Measurements from ENCODE around the gene TNK1. TPM values are rescaled to one million over a fixed set of nuclear protein-coding genes. Genes with fewer than 3 reads are reported as not detected.

TNK1 gene
- total RNA-seq: 0.37 and 0.57 TPM in 2 replicates

DNA sequence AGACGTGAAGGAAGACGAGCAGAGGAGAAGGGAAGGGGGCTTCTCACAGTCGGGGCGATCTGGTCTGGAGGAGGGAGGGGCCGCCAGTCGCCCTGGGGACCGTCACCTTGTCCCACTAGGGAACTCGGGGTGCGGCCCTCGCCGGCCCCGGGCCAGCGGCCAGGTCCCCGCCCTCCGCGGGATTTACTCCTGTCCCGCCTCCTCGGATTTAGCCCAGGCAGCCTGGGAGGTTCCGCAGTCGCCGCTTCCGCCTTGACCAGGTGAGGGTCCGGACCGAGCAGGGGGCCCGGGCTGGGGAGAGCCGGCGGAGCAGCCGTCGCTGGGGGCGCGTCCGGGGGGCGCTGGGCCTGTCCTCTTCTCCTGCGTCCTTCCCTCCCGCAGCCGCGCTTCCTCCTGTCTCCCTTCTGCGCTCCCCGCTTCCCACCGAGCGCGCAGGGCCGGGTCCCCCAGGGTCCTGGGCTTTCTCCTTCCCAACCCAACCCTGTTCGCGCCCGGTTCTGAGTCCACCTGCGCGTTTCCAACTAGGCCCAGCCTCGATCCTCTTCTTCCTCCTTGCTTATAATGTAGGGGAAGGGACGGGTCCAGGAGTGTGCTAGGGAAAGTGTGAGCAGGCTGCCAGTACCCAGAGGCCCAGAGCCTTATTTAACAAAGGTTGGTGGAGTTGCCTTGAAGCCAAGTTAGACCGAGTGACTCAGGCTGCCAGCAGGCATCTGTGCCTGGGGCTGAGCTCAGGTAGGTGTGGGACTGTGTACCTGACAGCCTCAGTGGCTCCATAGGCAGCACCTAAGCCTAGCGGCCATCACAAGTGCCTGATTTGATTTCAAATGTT is at the start of gene TNK1:
Gene TNK1 (plus strand): TSS at position 235 of the 829 bp plus-strand sequence. CDS start 1,838 bp downstream, outside the sequence.

DNA sequence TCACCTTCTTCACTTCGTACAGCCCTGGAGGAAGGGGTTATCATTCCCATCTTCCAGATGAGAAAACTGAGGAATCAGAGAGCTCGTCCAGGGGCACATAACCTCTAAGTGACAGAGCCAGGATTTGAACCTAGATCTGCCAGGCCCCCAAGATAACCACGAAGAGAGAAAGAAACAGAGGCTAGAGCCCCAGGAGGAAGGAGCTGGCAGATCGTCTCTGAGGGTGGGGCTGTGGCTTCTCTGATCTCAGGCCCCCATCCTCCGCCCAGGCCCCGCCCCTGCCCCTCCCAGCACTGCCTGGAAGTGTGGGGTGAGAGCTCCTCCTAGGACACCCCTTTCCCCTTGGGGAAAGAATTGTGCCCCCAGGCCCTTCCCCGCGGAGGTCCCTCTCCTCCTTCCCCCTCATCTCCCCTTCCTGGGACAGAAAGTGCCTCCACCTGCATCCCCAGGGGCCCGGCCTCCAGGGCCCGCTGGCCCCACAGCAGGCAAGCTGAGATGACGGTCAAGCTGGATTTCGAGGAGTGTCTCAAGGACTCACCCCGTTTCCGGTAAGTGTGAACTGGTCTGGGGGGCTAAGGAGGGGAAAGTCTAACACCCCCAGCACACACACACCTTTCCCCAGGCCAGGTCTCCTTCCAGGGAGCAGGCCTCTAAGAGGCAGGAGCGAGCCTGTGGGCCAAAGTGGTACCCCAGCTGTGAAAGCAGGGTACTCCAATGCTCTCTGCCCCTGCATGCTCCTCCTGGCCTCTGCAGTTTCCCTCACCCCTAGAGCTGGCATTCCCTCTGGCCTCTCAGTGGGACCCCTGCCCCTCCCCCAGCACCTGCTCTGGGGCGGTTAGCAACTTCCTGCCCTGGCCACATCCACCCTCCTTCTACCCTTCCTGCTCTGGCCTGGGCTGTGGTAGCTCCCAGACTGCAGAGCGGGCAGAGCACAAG is 44.4 kb upstream of the TNK1 start, which contains the start of gene ACAP1:
Gene ACAP1 (plus strand): TSS at position 290 of the 936 bp plus-strand sequence. CDS start 206 bp downstream, at position 496.

GRCh38 chr17:7351665-7352502 is 29.0 kb upstream of the TNK1 start, which contains the start of gene KCTD11:
TSS of gene KCTD11 (plus strand) at chr17:7352162.

DNA sequence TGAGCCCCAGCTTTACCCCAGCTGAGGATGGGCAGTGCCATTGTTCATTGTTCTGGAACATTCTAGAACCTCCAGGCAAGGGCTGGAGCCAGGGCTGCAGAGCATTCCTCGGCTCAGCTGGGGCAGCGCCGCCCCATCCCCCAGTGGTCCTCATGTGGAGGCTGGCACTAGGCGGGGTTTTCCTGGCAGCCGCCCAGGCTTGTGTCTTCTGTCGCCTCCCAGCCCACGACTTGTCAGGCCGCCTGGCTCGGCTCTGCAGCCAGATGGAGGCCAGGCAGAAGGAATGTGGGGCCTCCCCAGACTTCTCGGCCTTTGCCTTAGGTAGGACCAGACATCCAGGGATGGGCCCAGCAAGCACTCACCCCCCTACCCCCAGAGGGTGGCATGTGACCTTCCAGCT is 25.8 kb upstream of the TNK1 start, which contains the start of gene TMEM95:
Gene TMEM95 (plus strand): TSS at position 104 of the 400 bp plus-strand sequence. CDS start 49 bp downstream, at position 153.

GRCh38 chr17:7394452-7395191 is 13.7 kb downstream of the TNK1 start, which contains the start of gene PLSCR3:
TSS of gene PLSCR3 (minus strand) at chr17:7394525. CDS start at chr17:7394110, 415 bp downstream.

GRCh38 chr17:7403977-7404736 is 23.3 kb downstream of the TNK1 start, which contains the start of gene TMEM256:
TSS of gene TMEM256 (minus strand) at chr17:7404097. CDS start at chr17:7404084, 13 bp downstream.

DNA sequence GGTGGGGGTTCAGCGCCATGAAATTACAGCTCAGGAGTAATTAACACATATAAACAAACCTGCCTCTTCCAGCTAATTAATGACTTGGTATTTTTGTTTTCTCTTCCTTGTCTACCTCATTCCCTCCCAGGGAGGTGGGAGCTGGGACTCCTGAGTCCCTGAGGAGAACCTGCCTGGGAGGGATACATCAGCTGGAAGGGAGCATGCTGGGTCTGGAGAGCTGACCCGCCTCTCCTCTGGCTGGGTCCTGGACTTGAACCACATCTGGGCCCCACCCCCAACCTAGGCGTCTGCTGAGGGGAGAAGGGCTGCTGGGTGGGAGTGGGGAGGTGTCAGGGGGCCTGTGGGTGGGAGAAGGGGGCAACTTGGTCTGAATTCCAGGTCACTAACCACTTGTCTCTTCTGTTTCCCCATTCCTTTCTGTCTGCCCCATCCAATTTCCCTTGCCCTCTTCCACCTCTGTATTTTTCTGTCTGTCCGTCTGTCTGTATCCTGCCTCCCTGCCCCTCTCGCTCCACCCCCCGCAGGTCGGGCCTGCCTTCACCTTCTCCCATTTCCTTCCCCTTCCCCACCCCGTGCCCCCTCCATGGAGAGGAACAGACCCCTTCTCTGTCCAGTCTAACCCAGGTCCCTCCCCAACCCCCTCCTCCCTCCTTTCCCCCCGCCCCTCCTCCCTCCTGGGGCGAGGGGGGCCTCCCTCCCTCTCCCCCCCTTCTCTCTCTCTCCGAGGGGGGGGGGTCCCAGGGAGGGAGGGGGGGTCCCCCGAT is 26.8 kb downstream of the TNK1 start, which contains the start of gene NLGN2:
Gene NLGN2 (plus strand): TSS at position 361 of the 767 bp plus-strand sequence. CDS start 411 bp downstream, outside the sequence.

DNA sequence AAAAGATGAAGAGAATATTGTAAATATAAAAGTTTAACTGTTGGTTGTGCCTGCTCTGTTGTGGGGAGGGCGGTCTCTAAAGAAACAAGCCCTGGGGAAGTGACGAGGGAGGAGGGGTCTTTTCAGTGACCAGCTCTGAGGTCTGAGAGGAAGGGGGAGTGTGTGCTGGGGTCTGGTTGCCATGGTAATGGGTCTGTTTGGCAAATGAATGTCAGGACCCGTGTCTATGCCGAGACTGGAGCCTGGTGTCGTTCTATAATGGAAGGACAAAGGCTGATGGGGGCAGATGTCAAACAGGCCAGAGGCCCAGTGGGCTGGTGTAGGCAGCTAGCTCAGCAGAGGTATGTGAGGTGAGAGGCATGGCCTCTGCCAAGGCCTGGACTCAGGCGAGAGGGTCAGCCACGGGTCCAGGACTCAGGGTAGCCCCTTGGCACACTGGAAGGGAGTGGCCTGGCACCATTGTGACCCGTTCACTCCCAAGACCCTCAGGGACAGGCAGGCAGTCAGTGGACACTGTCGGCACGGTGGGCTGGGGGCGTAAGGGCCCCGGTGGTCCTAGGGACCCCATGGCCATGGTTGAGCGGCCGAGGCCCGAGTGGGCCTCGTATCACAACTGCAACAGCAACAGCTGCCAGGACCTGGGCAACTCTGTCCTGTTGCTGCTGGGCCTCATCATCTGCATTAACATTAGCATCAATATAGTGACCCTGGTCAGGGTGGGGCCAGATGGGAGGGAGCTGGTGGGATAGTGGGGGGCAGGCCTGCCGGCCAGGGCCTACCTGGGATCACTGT is 39.1 kb downstream of the TNK1 start, which contains the start of gene SPEM1:
Gene SPEM1 (plus strand): TSS at position 506 of the 792 bp plus-strand sequence. CDS start 61 bp downstream, at position 567.

DNA sequence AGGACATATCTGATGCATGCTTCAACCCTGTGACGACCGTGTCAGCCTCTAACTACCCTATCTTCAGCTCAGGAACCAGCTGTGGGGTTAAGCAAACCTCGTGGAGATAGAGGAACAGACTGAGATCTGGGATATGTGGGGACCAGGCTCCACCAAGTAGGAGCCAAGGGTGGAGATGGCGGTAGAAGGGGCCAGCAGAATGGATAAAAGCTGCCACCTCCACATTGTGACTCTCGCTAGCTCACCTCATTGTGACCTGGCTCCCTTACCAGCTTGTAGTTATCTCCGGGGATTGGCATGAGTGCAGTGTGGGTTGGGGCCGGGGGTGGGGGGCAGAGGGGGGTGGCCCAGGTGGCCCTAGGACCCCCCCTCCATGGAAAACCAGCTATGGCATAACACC is 44.4 kb downstream of the TNK1 start, which contains the start of gene SPEM2:
Gene SPEM2 (plus strand): TSS at position 301 of the 400 bp plus-strand sequence. CDS start 73 bp downstream, at position 374.

DNA sequence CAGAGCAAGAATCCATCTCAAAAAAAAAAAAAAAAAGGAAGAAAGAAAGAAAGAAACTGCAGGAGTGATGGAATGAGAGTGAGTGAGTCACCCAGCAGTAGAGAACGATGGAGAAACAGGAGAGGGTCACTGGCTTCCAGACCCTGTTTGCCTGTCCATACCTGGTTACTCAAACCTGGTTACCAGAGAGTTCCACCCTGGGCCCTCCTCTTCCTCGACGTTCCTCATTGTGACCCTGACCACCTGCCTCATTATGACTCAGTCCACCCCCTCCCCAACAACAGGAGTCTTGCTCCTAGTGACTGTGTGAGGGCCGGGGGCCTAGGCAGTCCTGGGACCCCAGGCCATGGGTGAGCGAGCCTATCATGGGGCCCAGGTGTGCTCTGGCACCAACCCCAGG is 47.7 kb downstream of the TNK1 start, which contains the start of gene SPEM3:
Gene SPEM3 (plus strand): TSS at position 301 of the 400 bp plus-strand sequence. CDS start 46 bp downstream, at position 347.

Other genes starting within 250 kb of the TNK1 start
- gene ASGR1, start 201.7 kb upstream of the TNK1 start, total RNA-seq: 0.28 and 0.37 TPM in 2 replicates
- gene DLG4, start 161.3 kb upstream of the TNK1 start, total RNA-seq: 9.0 and 18.4 TPM in 2 replicates
- gene ACADVL, start 161.2 kb upstream of the TNK1 start, total RNA-seq: 227 and 290 TPM in 2 replicates
- 78.2 and 87.1 TPM in 2 replicates for gene DVL2, start 146.6 kb upstream of the TNK1 start, total RNA-seq
- 38.3 and 47.5 TPM in 2 replicates for gene PHF23, start 141.6 kb upstream of the TNK1 start, total RNA-seq
- gene GABARAP, start 138.6 kb upstream of the TNK1 start, total RNA-seq: 168 and 193 TPM in 2 replicates
- 15.2 and 17.6 TPM in 2 replicates for gene CTDNEP1, start 129.4 kb upstream of the TNK1 start, total RNA-seq
- gene ELP5, start 128.9 kb upstream of the TNK1 start, total RNA-seq: 26.5 and 27.7 TPM in 2 replicates
- gene CLDN7, start 118.6 kb upstream of the TNK1 start, total RNA-seq: 1.3 and 1.6 TPM in 2 replicates
- 0.28 TPM in 2 replicates for gene SLC2A4, start 99.4 kb upstream of the TNK1 start, total RNA-seq
- gene YBX2, start 86.5 kb upstream of the TNK1 start, total RNA-seq: 0.09 TPM in 1 of 2 replicates, not detected in the other
- 397 and 405 TPM in 2 replicates for gene EIF5A, start 73.5 kb upstream of the TNK1 start, total RNA-seq
- gene GPS2, start 65.7 kb upstream of the TNK1 start, total RNA-seq: 26.2 and 32.5 TPM in 2 replicates
- gene NEURL4, start 51.8 kb upstream of the TNK1 start, total RNA-seq: 14.4 and 23.1 TPM in 2 replicates
- 2.1 and 3.3 TPM in 2 replicates for gene ACAP1, start 44.6 kb upstream of the TNK1 start, total RNA-seq
- gene KCTD11, start 28.9 kb upstream of the TNK1 start, total RNA-seq: 6.8 and 16.4 TPM in 2 replicates
- not detected in 2 replicates for gene TMEM95, start 25.9 kb upstream of the TNK1 start, total RNA-seq
- 13.9 and 14.4 TPM in 2 replicates for gene PLSCR3, start 13.4 kb downstream of the TNK1 start, total RNA-seq
- 105 and 158 TPM in 2 replicates for gene TMEM256, start 23.0 kb downstream of the TNK1 start, total RNA-seq
- gene NLGN2, start 26.8 kb downstream of the TNK1 start, total RNA-seq: 4.1 and 6.3 TPM in 2 replicates
- gene SPEM1, start 39.2 kb downstream of the TNK1 start, total RNA-seq: not detected in 2 replicates
- gene SPEM2, start 44.5 kb downstream of the TNK1 start, total RNA-seq: not detected in 2 replicates
- not detected in 2 replicates for gene SPEM3, start 47.8 kb downstream of the TNK1 start, total RNA-seq
- 0.71 and 0.74 TPM in 2 replicates for gene TMEM102, start 54.3 kb downstream of the TNK1 start, total RNA-seq
- 0.71 and 3.4 TPM in 2 replicates for gene FGF11, start 58.4 kb downstream of the TNK1 start, total RNA-seq
- 5.9 and 7.3 TPM in 2 replicates for gene CHRNB1, start 64.0 kb downstream of the TNK1 start, total RNA-seq
- 14.8 and 19.0 TPM in 2 replicates for gene ZBTB4, start 98.5 kb downstream of the TNK1 start, total RNA-seq
- not detected in 2 replicates for gene SLC35G6, start 100.4 kb downstream of the TNK1 start, total RNA-seq
- 65.1 and 79.0 TPM in 2 replicates for gene POLR2A, start 103.3 kb downstream of the TNK1 start, total RNA-seq
- gene TNFSF12, start 168.0 kb downstream of the TNK1 start, total RNA-seq: 2.1 and 4.4 TPM in 2 replicates
- gene TNFSF13, start 177.7 kb downstream of the TNK1 start, total RNA-seq: 0.71 and 0.74 TPM in 2 replicates
- gene SENP3, start 180.8 kb downstream of the TNK1 start, total RNA-seq: 61.0 and 67.3 TPM in 2 replicates
- gene CD68, start 198.5 kb downstream of the TNK1 start, total RNA-seq: 11.2 and 16.3 TPM in 2 replicates
- gene MPDU1, start 202.8 kb downstream of the TNK1 start, total RNA-seq: 54.0 and 54.8 TPM in 2 replicates
- 0.14 and 0.18 TPM in 2 replicates for gene SOX15, start 209.0 kb downstream of the TNK1 start, total RNA-seq
- 41.4 and 45.7 TPM in 2 replicates for gene FXR2, start 233.8 kb downstream of the TNK1 start, total RNA-seq
- gene SAT2, start 246.7 kb downstream of the TNK1 start, total RNA-seq: 52.7 and 54.0 TPM in 2 replicates
- 0.57 and 148 TPM in 2 replicates for gene SHBG, start 249.0 kb downstream of the TNK1 start, total RNA-seq

Measured in smooth muscle cell of bladder (primary cell).